OCI-LY7 (cell line): ENCODE results near the gene VANGL1. TPM values are rescaled to one million over a fixed set of nuclear protein-coding genes. Genes with fewer than 3 reads are reported as not detected.

Experiments used
- BruUV-seq: library from RNA; stranded (reverse); fragments of 400-500 nt; replicated peaks from 2 replicates; lab custom pipeline; 2021; lab: Mats Ljungman, UMichigan
- CTCF ChIA-PET: fragments of 300-600 bp; sonication (Branson Sonifier 250); formaldehyde crosslinking; loops from one replicate; lab custom pipeline; 2022; ENCODE audit warnings: antibody characterized with exemption; ENCODE audit not compliant: unreplicated experiment; lab: Charles Lee
- POLR2A ChIA-PET: fragments of 300-600 bp; sonication (Branson Sonifier 250); formaldehyde crosslinking; loops from one replicate; lab custom pipeline; 2022; ENCODE audit warnings: antibody characterized with exemption; lab: Charles Lee
- DNase-seq: peaks from one replicate; pipeline ENCODE4 v3.0.0-alpha.2; 2015; ENCODE audit warnings: low spot score
- H2AFZ ChIP-seq: fragments of 200-600 bp; sonication (generic), shearing (Covaris generic); 2 replicates; pipeline ENCODE4 v1.6.1; 2014; ENCODE audit warnings: mild to moderate bottlenecking, antibody characterized with exemption, low read length, moderate library complexity
- H3K27ac ChIP-seq: fragments of 200-600 bp; sonication (generic); 2 replicates; pipeline ENCODE4 v1.5.1; 2014; ENCODE audit warnings: mixed run types, low read depth, mild to moderate bottlenecking, moderate library complexity, low read length, inconsistent platforms; ENCODE audit not compliant: poor library complexity, severe bottlenecking
- H3K36me3 ChIP-seq: fragments of 200-600 bp; sonication (generic); 2 replicates; pipeline ENCODE4 v1.6.1; 2014; ENCODE audit warnings: mild to moderate bottlenecking, antibody characterized with exemption, low read length, moderate library complexity, mixed read lengths; ENCODE audit not compliant: insufficient read depth
- H3K4me1 ChIP-seq: fragments of 200-600 bp; sonication (generic); 2 replicates; pipeline ENCODE4 v1.5.1; 2014; ENCODE audit warnings: mild to moderate bottlenecking, low read length; ENCODE audit not compliant: insufficient read depth, poor library complexity, severe bottlenecking
- H3K4me2 ChIP-seq: fragments of 200-600 bp; sonication (generic); 2 replicates; pipeline ENCODE4 v1.6.1; 2014; ENCODE audit warnings: mild to moderate bottlenecking, low read length
- H3K4me3 ChIP-seq: fragments of 200-600 bp; sonication (generic); 2 replicates; pipeline ENCODE4 v1.5.1; 2014; ENCODE audit warnings: mild to moderate bottlenecking, low read depth, low read length; ENCODE audit not compliant: poor library complexity, severe bottlenecking
- H3K79me2 ChIP-seq: fragments of 200-600 bp; sonication (generic); 2 replicates; pipeline ENCODE4 v1.6.1; 2016; ENCODE audit warnings: low read depth, mild to moderate bottlenecking, low read length, moderate library complexity, mixed read lengths; ENCODE audit not compliant: insufficient read depth
- H3K9me2 ChIP-seq: fragments of 200-600 bp; sonication (generic); 2 replicates; pipeline ENCODE4 v1.6.1; 2016; ENCODE audit warnings: mild to moderate bottlenecking, low read length, mixed read lengths; ENCODE audit not compliant: insufficient read depth
- H3K9me3 ChIP-seq: fragments of 200-600 bp; sonication (generic); 2 replicates; pipeline ENCODE4 v1.6.1; 2014; ENCODE audit warnings: mild to moderate bottlenecking, mixed run types, low read length, mixed read lengths
- H4K20me1 ChIP-seq: fragments of 200-600 bp; sonication (generic); 2 replicates; pipeline ENCODE4 v1.6.1; 2014; ENCODE audit warnings: mild to moderate bottlenecking, antibody characterized with exemption, low read length, moderate library complexity, mixed read lengths; ENCODE audit not compliant: insufficient read depth
- CTCF ChIP-seq: fragments of 200-600 bp; sonication (generic); conservative IDR thresholded peaks from 2 replicates; pipeline ENCODE4 v1.5.1; 2014; ENCODE audit warnings: mild to moderate bottlenecking, antibody characterized with exemption, low read length, moderate library complexity, mixed read lengths
- EZH2phosphoT487 ChIP-seq: fragments of 200-600 bp; sonication (generic); IDR thresholded peaks from 2 replicates; pipeline ENCODE4 v1.6.1; 2018; ENCODE audit warnings: low read depth, borderline replicate concordance, mild to moderate bottlenecking, mixed run types, antibody characterized with exemption, low read length, moderate library complexity, mixed read lengths
- intact Hi-C: fragments of 100-400 bp; cut with micrococcal nuclease; formaldehyde crosslinking; loops from one replicate; pipeline ENCODE4 v1.10.0; 2022; ENCODE audit not compliant: unreplicated experiment
- total RNA-seq, 2 experiments: library from RNA; depleted of rRNA in 1 of 2; stranded (reverse); fragments of >200 nt in 1 of 2; shearing (Covaris generic) in 1 of 2; gene quantifications; 2 replicates each; pipeline ENCODE4 v1.2.3, GENCODE V29; 2014 to 2022

VANGL1 gene
- total RNA-seq, 2 experiments from 2014 or later: 1.2 TPM; not detected in 1

- no peaks in the 10 kb centered on the region for H3K36me3 ChIP-seq
- H4K20me1 ChIP-seq: no peaks in the 10 kb centered on the region
- no peak for DNase-seq
- H2AFZ ChIP-seq: no peak overlapping the region
- no TSS peak for BruUV-seq
- no peaks in the 10 kb centered on the region for H3K4me1 ChIP-seq
- H3K4me3 ChIP-seq: no peak overlapping the region
- no peak overlapping the region for H3K4me2 ChIP-seq
- no peak overlapping the region for H3K27ac ChIP-seq
- TF ChIP-seq CTCF (no peak), EZH2phosphoT487 (no peak)
- intact Hi-C loops: no loop called here
- CTCF ChIA-PET: no interaction called here
- H3K9me2 ChIP-seq: no peaks in the 10 kb centered on the region
- H3K79me2 ChIP-seq: no peaks in the 10 kb centered on the region
- no peaks in the 10 kb centered on the region for H3K9me3 ChIP-seq
- POLR2A ChIA-PET: interaction anchor here (0.6 kb wide), 1 partner anchor 1557 kb away, joined by 3 read pairs; no protein-coding TSS in a partner anchor
Observed at GRCh38 chr1:115694805-115695204, 53.0 kb downstream of the VANGL1 start.

GRCh38 chr1:115697619-115698018 is 55.8 kb downstream of the VANGL1 start:
- H3K4me1 ChIP-seq: no peaks in the 10 kb centered on the region
- H3K4me2 ChIP-seq: no peak overlapping the region
- H3K9me2 ChIP-seq: no peaks in the 10 kb centered on the region
- H3K36me3 ChIP-seq: no peaks in the 10 kb centered on the region
- H3K79me2 ChIP-seq: no peaks in the 10 kb centered on the region
- ChIA-PET POLR2A (no interaction called here), CTCF (no interaction called here)
- BruUV-seq: no TSS peak
- no peak overlapping the region for H2AFZ ChIP-seq
- H3K27ac ChIP-seq: no peak overlapping the region
- no peaks in the 10 kb centered on the region for H3K9me3 ChIP-seq
- H4K20me1 ChIP-seq: no peaks in the 10 kb centered on the region
- no peak for DNase-seq
- TF ChIP-seq EZH2phosphoT487 (no peak), CTCF (no peak)
- H3K4me3 ChIP-seq: no peak overlapping the region
- intact Hi-C loops: no loop called here

- ChIA-PET POLR2A (no interaction called here), CTCF (no interaction called here)
- H3K4me2 ChIP-seq: no peak overlapping the region
- H4K20me1 ChIP-seq: no peaks in the 10 kb centered on the region
- DNase-seq: no peak
- no peak overlapping the region for H3K4me3 ChIP-seq
- TF ChIP-seq CTCF: no peak
- TF ChIP-seq EZH2phosphoT487: no peak
- no peak overlapping the region for H3K27ac ChIP-seq
- intact Hi-C loops: no loop called here
- no peak overlapping the region for H2AFZ ChIP-seq
- no TSS peak for BruUV-seq
- H3K79me2 ChIP-seq: no peaks in the 10 kb centered on the region
- H3K36me3 ChIP-seq: no peaks in the 10 kb centered on the region
- H3K9me3 ChIP-seq: no peaks in the 10 kb centered on the region
- no peaks in the 10 kb centered on the region for H3K9me2 ChIP-seq
- no peaks in the 10 kb centered on the region for H3K4me1 ChIP-seq
Observed at GRCh38 chr1:115701090-115701489, 59.3 kb downstream of the VANGL1 start.
